ENCODE data around the gene LMLN. TPM values are rescaled to one million over a fixed set of nuclear protein-coding genes. Genes with fewer than 3 reads are reported as not detected.

Gene LMLN
- total and polyA plus RNA-seq, 8 donors = 0.15 to 13.8 (median 2.0) TPM

- DNase-seq = no peak
- 73 to 87% (median 80%) methylated on average over 3 of the region's 3 CpGs for WGBS, 5 donors
- H3K27me3 ChIP-seq = peaks cover 0 to 85% (median 29%) of the 10 kb centered on the region in 3 donors
Measured at GRCh38 chr3:198088421-198088955, 128.5 kb downstream of the LMLN start.

GRCh38 chr3:198090795-198091332, 130.8 kb downstream of the LMLN start:
- no peaks in the 10 kb centered on the region for H3K36me3 ChIP-seq
- intact Hi-C loops (cut with DNase I; ENCODE audit: low total_unique reads) = no loop called here
- no peak for DNase-seq
- no peaks in the 10 kb centered on the region for H3K9me3 ChIP-seq
- H3K4me1 ChIP-seq = no peaks in the 10 kb centered on the region
- H3K27ac ChIP-seq = no peak overlapping the region
- H3K4me3 ChIP-seq = no peak overlapping the region
- H3K27me3 ChIP-seq = peaks cover 0 to 86% (median 20%) of the 10 kb centered on the region in 3 donors
- TF ChIP-seq POLR2AphosphoS5 (IDR thresholded peaks at IDR 0.05) (no peak), CTCF (IDR thresholded peaks at IDR 0.05) (no peak), EP300 (IDR thresholded peaks at IDR 0.05) (no peak), POLR2A (IDR thresholded peaks at IDR 0.05) (no peak)

More at GRCh38 chr3:198088421-198088955, 128.5 kb downstream of the LMLN start:
- TF ChIP-seq POLR2A (IDR thresholded peaks at IDR 0.05) (no peak), POLR2AphosphoS5 (IDR thresholded peaks at IDR 0.05) (no peak), EP300 (IDR thresholded peaks at IDR 0.05) (no peak), CTCF (IDR thresholded peaks at IDR 0.05) (no peak)
- no peak overlapping the region for H3K27ac ChIP-seq
- H3K9me3 ChIP-seq = no peaks in the 10 kb centered on the region
- H3K36me3 ChIP-seq = no peaks in the 10 kb centered on the region
- no peak overlapping the region for H3K4me3 ChIP-seq
- intact Hi-C loops (cut with DNase I; ENCODE audit: low total_unique reads) = no loop called here
- H3K4me1 ChIP-seq = no peaks in the 10 kb centered on the region

- DNase-seq = no peak
- Histone ChIP-seq H3K9me3 (no peaks in the 10 kb centered on the region), H3K4me1 (no peaks in the 10 kb centered on the region), H3K27me3 (peaks cover 0 to 80% (median 17%) of the 10 kb centered on the region in 3 donors), H3K27ac (no peak overlapping the region), H3K4me3 (no peak overlapping the region), H3K36me3 (no peaks in the 10 kb centered on the region)
- WGBS, 5 donors = 42 to 60% (median 44%) methylated on average over 3 of the region's 3 CpGs
- intact Hi-C loops (cut with DNase I; ENCODE audit: low total_unique reads) = no loop called here
- TF ChIP-seq POLR2A (IDR thresholded peaks at IDR 0.05) (no peak), EP300 (IDR thresholded peaks at IDR 0.05) (no peak), CTCF (IDR thresholded peaks at IDR 0.05) (no peak), POLR2AphosphoS5 (IDR thresholded peaks at IDR 0.05) (no peak)
Measured at GRCh38 chr3:198092276-198092675, 132.3 kb downstream of the LMLN start.

- no peaks in the 10 kb centered on the region for H3K9me3 ChIP-seq
- DNase-seq = no peak
- H3K4me1 ChIP-seq = no peaks in the 10 kb centered on the region
- no peak for TF ChIP-seq CTCF (IDR thresholded peaks at IDR 0.05)
- TF ChIP-seq POLR2A (IDR thresholded peaks at IDR 0.05) = no peak
- TF ChIP-seq POLR2AphosphoS5 (IDR thresholded peaks at IDR 0.05) = no peak
- TF ChIP-seq EP300 (IDR thresholded peaks at IDR 0.05) = no peak
- intact Hi-C loops (cut with DNase I; ENCODE audit: low total_unique reads) = no loop called here
- H3K27me3 ChIP-seq = peaks cover 0 to 71% (median 10%) of the 10 kb centered on the region in 3 donors
- H3K4me3 ChIP-seq = no peak overlapping the region
- WGBS, 5 donors = 49 to 62% (median 54%) methylated on average over 4 of the region's 4 CpGs
- H3K36me3 ChIP-seq = no peaks in the 10 kb centered on the region
- H3K27ac ChIP-seq = no peak overlapping the region
Measured at GRCh38 chr3:198093112-198093679, 133.2 kb downstream of the LMLN start.

Small RNA genes within 50 kb of the gene (small RNA-seq; reads per million reads assigned to genes)
- 0 reads per million in 4 donors for gene RNU6-621P
- 0 reads per million in 4 donors for gene RNU6-821P

Other genes with a start within 250 kb of the LMLN start
- gene RUBCN, start 223.3 kb upstream of the LMLN start, total RNA-seq = 10 to 100 TPM; 15.2 to 96.8 (median 67.0) TPM
- 1 to 10 TPM; 5.4 to 6.5 (median 6.1) TPM for gene RUBCN, start 223.3 kb upstream of the LMLN start, polyA plus RNA-seq
- gene FYTTD1, start 210.3 kb upstream of the LMLN start, total RNA-seq = 10 to 100 TPM; 26.3 to 47.0 (median 38.5) TPM
- gene FYTTD1, start 210.3 kb upstream of the LMLN start, polyA plus RNA-seq = 10 to 100 TPM in 2 of 3 donors, 1 to 10 TPM in 1; 9.4 to 21.1 (median 15.5) TPM
- gene LRCH3, start 169.0 kb upstream of the LMLN start, total RNA-seq = 100 to 1,000 TPM in 1 of 5 donors, 10 to 100 TPM in 4; 28.7 to 117 (median 47.3) TPM
- 1 to 10 TPM; 5.9 to 6.7 (median 6.6) TPM for gene LRCH3, start 169.0 kb upstream of the LMLN start, polyA plus RNA-seq
- gene RPL35A, start 10.0 kb upstream of the LMLN start, total RNA-seq = 100 to 1,000 TPM in 4 of 5 donors, 10 to 100 TPM in 1; 30.4 to 935 (median 568) TPM
- 1,000 to 10,000 TPM; 2,089 to 2,972 (median 2,364) TPM for gene RPL35A, start 10.0 kb upstream of the LMLN start, polyA plus RNA-seq